Activated naive CD8-positive, alpha-beta T cell treated with anti-CD3 and anti-CD28 coated beads for 36 hours (primary cell): ENCODE results near the gene ITGA6. TPM values are rescaled to one million over a fixed set of nuclear protein-coding genes. Genes with fewer than 3 reads are reported as not detected.
"Not testable (repeated sequence)": the region's sequence is repeated elsewhere in the genome, so short reads cannot be mapped to it uniquely, and the experiment has no call there.

Experiments
- DNase-seq: peaks from one replicate; pipeline ENCODE4 v3.0.0; 2021
- H3K27ac Mint-ChIP-seq: one replicate; pipeline ENCODE4 v1.8.0; 2022; ENCODE audit warnings: mild to moderate bottlenecking, moderate library complexity, mixed read lengths
- H3K27me3 Mint-ChIP-seq: one replicate; pipeline ENCODE4 v1.8.0; 2022; ENCODE audit warnings: mild to moderate bottlenecking, mixed read lengths
- H3K36me3 Mint-ChIP-seq: one replicate; pipeline ENCODE4 v1.8.0; 2021; ENCODE audit warnings: mild to moderate bottlenecking, mixed read lengths
- H3K4me1 Mint-ChIP-seq: one replicate; pipeline ENCODE4 v1.8.0; 2021; ENCODE audit warnings: mixed read lengths
- H3K4me3 Mint-ChIP-seq: one replicate; pipeline ENCODE4 v1.8.0; 2022; ENCODE audit warnings: mild to moderate bottlenecking, moderate library complexity, mixed read lengths
- H3K9me3 Mint-ChIP-seq: one replicate; pipeline ENCODE4 v1.8.0; 2022; ENCODE audit warnings: mixed read lengths
- total RNA-seq, 2 experiments: library from RNA; stranded (reverse); gene quantifications; one replicate each; pipeline ENCODE4 v1.2.3, GENCODE V29; 2021

Gene ITGA6
- total RNA-seq, 2 experiments from 2014 or later: 9.6 to 10.2 TPM

DNA sequence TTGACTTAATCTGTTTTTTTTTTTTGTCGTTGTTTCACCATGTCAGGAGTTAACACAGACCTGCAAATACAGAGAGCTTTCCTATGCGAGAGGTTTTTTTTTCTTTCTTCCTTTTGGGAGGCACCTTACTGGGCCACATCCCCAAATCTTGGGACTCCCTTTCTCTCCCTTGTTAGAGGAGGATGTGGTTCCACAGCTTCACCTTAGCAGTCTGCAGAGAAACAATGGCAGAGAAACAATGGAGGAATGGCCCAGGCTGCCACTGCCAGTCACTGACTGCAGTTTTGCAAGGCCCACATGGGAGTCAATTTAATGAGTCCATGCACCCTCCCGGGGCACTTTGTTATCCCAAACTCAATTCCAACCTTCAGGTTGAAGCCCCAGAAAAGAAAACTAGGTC is 107.7 kb downstream of the ITGA6 start:
- Mint-ChIP-seq H3K27me3 (no peaks in the 10 kb centered on the region), H3K4me3 (no peak overlapping the region), H3K36me3 (peaks cover 63% of the 10 kb centered on the region), H3K27ac (no peak overlapping the region), H3K9me3 (peaks cover 30% of the 10 kb centered on the region), H3K4me1 (peaks cover 1% of the 10 kb centered on the region)
- DNase-seq: no peak

GRCh38 chr2:172537851-172538250 is 110.5 kb downstream of the ITGA6 start:
- DNase-seq, H3K27ac Mint-ChIP-seq, H3K27me3 Mint-ChIP-seq, H3K4me1 Mint-ChIP-seq, H3K4me3 Mint-ChIP-seq: not testable (repeated sequence)
- Mint-ChIP-seq H3K36me3 (peaks cover 65% of the 10 kb centered on the region), H3K9me3 (peaks cover 26% of the 10 kb centered on the region)

DNA sequence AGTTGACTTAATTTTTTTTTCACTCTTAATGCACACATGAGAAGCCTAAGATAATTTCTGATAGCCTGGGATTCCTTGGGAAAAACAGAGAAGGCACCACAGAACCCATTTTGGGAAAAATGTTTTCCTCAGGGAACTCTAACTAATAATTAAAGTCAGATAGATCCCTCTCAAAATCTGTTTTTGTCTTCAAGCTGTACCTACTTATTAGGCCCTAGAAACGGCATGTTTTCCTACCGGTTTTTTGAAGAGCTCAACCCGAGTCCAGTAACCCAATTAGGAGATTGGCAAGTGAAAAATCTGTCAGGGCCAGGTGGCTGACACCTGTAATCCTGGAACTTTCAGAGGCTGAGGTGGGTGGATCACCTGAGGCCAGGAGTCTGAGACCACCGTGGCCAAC is 112.4 kb downstream of the ITGA6 start:
- H3K27ac Mint-ChIP-seq: no peak overlapping the region
- peaks cover 66% of the 10 kb centered on the region for H3K36me3 Mint-ChIP-seq
- peaks cover 2% of the 10 kb centered on the region for H3K4me1 Mint-ChIP-seq
- H3K27me3 Mint-ChIP-seq: no peaks in the 10 kb centered on the region
- DNase-seq: no peak
- peaks cover 31% of the 10 kb centered on the region for H3K9me3 Mint-ChIP-seq
- no peak overlapping the region for H3K4me3 Mint-ChIP-seq

- DNase-seq: no peak
- Mint-ChIP-seq H3K4me3 (no peak overlapping the region), H3K36me3 (peaks cover 63% of the 10 kb centered on the region), H3K27ac (no peak overlapping the region), H3K27me3 (no peaks in the 10 kb centered on the region), H3K9me3 (peaks cover 28% of the 10 kb centered on the region), H3K4me1 (peaks cover 2% of the 10 kb centered on the region)
These were observed 113.0 kb downstream of the ITGA6 start for GRCh38 chr2:172540421-172540820.

DNA sequence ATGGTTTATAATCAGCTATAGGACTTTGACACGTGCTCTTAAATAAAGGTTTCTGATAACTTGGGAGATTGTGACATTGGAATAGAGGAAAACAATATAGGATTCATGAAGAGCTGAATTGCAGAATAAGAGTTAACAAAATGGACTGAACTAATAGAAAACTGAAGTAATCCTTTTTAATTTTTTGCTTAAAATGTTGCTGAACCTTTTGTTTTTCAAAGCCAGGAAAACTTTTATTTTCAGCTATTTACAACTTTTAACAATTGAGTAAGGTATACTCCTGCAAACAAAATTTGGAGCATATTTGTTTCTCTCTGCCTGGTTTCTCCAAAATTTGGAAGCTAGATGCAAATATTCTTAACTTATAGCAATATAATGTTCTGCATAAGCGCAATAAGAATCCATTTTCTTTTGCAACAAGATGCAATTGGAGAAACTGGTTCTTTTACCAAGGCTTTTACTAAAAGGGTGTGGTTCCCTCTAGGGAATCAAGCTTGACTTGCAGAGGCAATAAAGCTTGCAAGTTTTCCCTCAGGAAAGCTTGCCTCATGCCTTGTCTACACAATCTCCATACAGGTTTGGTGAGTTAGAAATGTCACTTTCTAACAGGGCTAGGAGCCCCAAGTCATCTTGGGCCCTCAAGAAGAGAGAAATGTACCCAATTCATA is 118.2 kb downstream of the ITGA6 start:
- no peaks in the 10 kb centered on the region for H3K27me3 Mint-ChIP-seq
- H3K27ac Mint-ChIP-seq: no peak overlapping the region
- peaks cover 31% of the 10 kb centered on the region for H3K9me3 Mint-ChIP-seq
- peaks cover 17% of the 10 kb centered on the region for H3K4me1 Mint-ChIP-seq
- no peak for DNase-seq
- H3K36me3 Mint-ChIP-seq: peaks cover 81% of the 10 kb centered on the region
- no peak overlapping the region for H3K4me3 Mint-ChIP-seq

DNA sequence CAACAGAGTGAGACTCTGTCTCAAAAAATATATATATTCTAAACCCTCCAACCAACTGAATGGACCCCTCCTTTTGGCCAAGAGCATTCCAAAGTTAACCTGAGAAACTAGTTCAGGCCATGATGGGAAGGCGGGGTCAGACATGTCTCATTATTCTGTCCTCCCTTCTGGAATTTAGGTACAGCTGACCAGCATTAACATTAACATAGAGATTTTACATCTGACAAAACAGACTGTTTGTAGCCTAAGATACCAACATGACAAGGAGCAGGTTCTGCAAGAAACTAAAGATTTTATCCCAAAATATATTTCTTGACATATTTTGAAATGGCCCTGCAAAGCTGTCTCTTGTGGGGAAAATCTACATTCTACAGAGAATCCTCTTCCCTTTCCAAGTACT is 121.7 kb downstream of the ITGA6 start:
- Mint-ChIP-seq H3K36me3 (peaks cover 82% of the 10 kb centered on the region), H3K4me3 (no peak overlapping the region), H3K27ac (no peak overlapping the region), H3K9me3 (peaks cover 17% of the 10 kb centered on the region), H3K27me3 (peaks cover 4% of the 10 kb centered on the region), H3K4me1 (peaks cover 35% of the 10 kb centered on the region)
- DNase-seq: no peak

- H3K27ac Mint-ChIP-seq, DNase-seq, H3K4me3 Mint-ChIP-seq, H3K27me3 Mint-ChIP-seq: not testable (repeated sequence)
- peaks cover 39% of the 10 kb centered on the region for H3K4me1 Mint-ChIP-seq
- H3K36me3 Mint-ChIP-seq: peaks cover 84% of the 10 kb centered on the region
- H3K9me3 Mint-ChIP-seq: peaks cover 14% of the 10 kb centered on the region
These were observed 122.4 kb downstream of the ITGA6 start for GRCh38 chr2:172549802-172550201.

GRCh38 chr2:172550419-172550818 is 123.0 kb downstream of the ITGA6 start:
- Mint-ChIP-seq H3K9me3 (peaks cover 11% of the 10 kb centered on the region), H3K4me3 (no peak overlapping the region), H3K4me1 (peaks cover 40% of the 10 kb centered on the region), H3K27me3 (peaks cover 4% of the 10 kb centered on the region), H3K27ac (no peak overlapping the region), H3K36me3 (peaks cover 84% of the 10 kb centered on the region)
- no peak for DNase-seq

- Mint-ChIP-seq H3K27me3 (peaks cover 4% of the 10 kb centered on the region), H3K9me3 (peaks cover 10% of the 10 kb centered on the region), H3K4me3 (no peak overlapping the region), H3K4me1 (peaks cover 40% of the 10 kb centered on the region), H3K27ac (no peak overlapping the region), H3K36me3 (peaks cover 75% of the 10 kb centered on the region)
- no peak for DNase-seq
These were observed 123.9 kb downstream of the ITGA6 start for GRCh38 chr2:172551271-172551670.

DNA sequence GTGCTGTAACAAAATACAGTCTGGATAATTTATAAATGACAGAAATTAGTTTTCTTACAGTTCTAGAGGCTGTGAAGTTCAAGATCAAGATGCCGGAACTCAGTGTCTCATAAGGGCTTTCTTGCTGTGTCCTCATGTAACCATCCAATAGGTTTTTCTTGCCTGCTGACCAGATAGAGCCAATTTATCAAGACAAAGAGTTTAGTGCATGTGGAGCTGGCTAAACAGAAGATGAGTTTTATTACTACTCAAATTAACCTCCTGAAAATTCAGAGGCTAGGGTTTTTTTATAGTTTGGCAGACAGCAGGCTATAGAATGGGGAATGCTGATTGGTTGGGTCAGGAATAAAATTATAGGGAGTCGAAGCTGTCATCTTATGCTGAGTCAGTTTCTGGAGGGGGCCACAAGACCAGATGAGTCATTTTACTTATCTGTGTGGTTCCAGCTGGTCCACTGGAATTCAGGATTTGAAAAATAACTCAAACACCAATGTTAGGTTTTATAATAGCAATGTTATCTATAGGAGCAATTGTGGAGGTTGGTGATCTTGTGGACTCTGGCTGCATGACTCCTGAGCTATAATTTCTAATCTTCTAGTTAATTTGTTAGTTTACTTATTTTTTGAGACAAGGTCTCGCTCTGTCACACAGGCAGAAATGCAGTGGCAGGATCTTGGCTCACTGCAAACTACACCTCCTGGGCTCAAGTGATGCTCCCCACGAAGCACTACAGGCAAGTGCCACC is 125.3 kb downstream of the ITGA6 start:
- Mint-ChIP-seq H3K36me3 (peaks cover 70% of the 10 kb centered on the region), H3K9me3 (peaks cover 6% of the 10 kb centered on the region), H3K4me1 (peaks cover 44% of the 10 kb centered on the region), H3K4me3 (no peak overlapping the region), H3K27ac (no peak overlapping the region), H3K27me3 (peaks cover 4% of the 10 kb centered on the region)
- no peak for DNase-seq

- peaks cover 4% of the 10 kb centered on the region for H3K27me3 Mint-ChIP-seq
- peaks cover 49% of the 10 kb centered on the region for H3K4me1 Mint-ChIP-seq
- peak overlapping the region; percentile 80 for H3K27ac Mint-ChIP-seq
- DNase-seq: no peak
- H3K36me3 Mint-ChIP-seq: peaks cover 61% of the 10 kb centered on the region
- H3K9me3 Mint-ChIP-seq: peaks cover 2% of the 10 kb centered on the region
- peak overlapping the region; percentile 90 for H3K4me3 Mint-ChIP-seq
These were observed 127.2 kb downstream of the ITGA6 start for GRCh38 chr2:172554352-172555271.

DNA sequence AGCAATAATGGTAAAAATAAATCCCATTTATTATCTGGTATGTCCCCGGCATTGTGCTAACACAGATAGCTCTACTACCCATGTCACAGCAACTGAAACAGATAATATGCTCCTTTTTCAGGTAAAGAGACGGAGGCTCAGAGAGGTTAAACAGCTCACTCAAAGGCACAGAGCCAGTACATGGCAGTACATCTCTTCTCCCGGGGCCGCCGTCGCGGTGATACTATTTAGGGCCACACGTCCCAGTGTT is 127.8 kb downstream of the ITGA6 start:
- DNase-seq: no peak

More for the DNA sequence above, 127.8 kb downstream of the ITGA6 start:
- peaks cover 46% of the 10 kb centered on the region for H3K4me1 Mint-ChIP-seq
- peaks cover 4% of the 10 kb centered on the region for H3K27me3 Mint-ChIP-seq
- H3K27ac Mint-ChIP-seq: peak overlapping the region; percentile 96
- H3K9me3 Mint-ChIP-seq: peaks cover 2% of the 10 kb centered on the region
- peaks cover 57% of the 10 kb centered on the region for H3K36me3 Mint-ChIP-seq
- peak overlapping the region; percentile 90 for H3K4me3 Mint-ChIP-seq
